ENCODE results near the gene CYP27C1.

CYP27C1 gene

GRCh38 chr2:127146071-127146725 is 73.9 kb downstream of the CYP27C1 start:
- DNase-seq: no peak

DNA sequence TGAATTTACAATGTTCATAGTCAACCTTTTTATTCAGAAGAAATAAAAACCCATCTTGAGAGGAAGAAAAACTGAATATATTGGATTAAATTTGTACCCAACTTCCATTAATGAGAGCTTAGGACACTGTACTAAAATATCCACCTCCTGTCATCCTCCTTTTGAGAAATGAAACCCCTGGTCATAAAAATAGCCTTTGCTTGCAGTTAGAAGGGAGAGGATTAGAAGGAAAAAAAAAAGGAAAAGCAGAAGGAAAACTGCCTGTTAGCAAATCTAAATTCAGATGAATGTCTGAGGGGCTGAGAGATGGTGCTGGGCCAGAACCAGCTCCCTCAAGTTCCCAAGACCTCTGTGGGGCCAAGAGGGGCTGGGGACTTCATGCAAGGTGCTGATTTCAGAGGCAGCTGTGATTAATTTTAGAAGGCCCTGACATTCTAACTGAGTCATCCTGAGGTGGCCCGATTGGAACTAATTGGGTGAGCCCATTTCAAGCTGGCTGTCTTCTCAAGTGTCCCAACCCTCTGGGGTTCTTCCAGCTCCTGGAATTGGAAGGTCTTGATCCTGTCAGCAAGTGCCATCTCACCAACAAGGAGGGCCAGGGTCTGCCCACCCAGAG is 74.7 kb downstream of the CYP27C1 start:
- no peak for DNase-seq

DNA sequence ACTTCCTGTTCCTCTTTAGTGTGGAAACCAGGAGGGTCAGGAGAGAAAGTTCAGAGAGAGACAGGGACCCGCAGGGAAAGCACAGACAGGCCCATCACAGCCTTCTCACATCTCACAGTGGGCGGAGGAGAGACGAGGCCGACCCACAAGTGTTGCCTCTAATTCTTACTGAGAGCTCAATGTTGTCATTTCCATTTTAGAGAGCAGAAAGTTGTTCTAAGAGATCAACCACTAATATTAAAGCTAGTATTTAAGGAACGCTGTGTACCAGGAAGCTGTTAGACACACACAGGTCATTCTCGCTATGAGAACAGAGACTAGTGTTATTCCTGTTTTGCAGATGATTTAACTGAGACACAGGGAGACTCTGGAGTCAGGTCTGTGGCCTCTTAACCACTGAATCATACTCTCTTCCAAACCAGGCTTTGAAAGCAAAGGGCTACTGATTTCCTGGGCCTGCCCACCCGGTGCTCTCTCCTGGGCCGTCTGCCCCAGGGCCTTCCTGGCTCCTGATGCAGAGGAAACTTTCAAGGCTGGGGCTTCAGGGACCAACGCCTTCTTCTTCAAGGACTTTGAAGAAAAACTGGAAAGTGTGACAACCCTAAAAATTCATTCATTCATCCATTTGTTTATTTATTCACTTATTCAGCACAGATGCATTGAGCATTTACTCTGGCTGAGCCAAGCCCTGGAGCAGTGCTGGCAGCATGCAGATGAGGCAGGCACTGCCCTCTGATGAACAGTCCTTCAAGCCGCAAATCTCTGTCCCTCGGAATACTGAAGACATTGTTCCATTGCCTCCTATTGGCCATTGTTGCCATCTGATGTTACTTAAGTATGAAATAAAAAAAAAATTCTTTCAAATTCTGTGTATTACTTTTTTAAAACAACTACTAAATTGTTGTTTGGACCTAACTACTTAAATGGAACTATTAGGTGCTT is 76.0 kb downstream of the CYP27C1 start:
- DNase-seq: no peak

DNA sequence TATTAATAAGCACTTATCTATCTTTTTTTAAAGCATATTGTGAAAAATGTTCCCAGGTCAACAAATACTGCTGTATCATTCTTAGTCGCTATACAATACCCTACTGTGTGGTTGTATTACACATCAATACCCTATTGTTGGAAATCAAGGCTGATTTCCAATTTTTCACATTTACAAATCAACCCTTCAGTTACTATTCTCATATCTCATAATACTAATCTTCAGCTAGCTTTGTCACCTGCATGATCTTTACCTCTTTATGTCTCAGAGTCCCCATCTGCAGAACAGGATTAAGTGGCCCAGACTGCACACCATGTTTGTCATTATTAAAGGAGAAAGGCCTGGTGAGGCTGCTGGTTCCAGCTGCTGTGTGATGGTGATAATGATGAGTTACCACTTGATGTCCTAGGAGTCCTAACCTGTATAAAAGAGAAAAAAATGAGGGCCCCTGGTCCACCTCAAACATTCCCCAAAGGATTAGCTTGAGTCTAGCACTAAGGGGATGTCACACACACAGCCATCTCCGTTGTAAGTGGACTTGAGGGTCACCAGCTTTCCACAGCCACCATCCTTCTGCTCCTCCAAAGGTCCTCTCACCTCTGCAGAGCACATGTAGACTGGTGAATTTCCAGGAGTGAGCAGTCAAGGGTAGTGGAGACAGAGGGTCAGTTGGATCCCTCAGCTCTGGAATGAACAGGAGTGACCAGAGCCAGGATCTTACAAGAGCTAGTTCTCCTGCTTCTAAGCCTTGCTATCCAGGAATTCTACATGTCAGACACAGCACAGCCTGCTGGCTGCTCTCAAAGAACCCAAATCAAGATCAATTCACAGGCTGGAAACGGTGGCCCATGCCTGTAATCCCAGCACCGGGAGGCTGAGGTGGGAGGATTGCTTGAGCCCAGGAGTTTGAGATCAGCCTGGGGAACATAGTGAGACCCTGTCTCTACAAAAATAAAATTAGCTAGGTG is 77.2 kb downstream of the CYP27C1 start:
- DNase-seq: no peak

- DNase-seq: no peak
Measured at GRCh38 chr2:127140538-127140937, 79.6 kb downstream of the CYP27C1 start.

DNA sequence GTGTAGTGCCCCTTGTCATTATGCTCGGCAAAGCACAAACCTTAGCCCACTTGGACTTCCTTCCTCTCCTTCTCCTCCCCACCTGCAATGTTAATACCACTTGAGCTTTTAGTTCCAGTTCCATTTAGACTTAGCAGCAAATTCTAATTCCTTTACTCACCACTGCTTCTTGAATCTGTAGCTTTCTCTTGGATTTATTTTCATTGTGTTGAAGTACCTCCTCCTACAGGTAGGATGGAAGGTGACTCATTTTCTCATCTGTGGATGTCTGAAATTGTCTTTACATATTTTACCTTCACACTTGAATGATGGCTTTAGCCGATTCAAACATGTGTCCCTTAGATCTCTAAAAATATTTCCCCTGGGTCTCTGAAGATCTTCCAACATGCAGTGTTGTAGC is 80.3 kb downstream of the CYP27C1 start:
- DNase-seq: no peak

- no peak for DNase-seq
Measured at GRCh38 chr2:127138281-127138680, 81.8 kb downstream of the CYP27C1 start.

GRCh38 chr2:127137741-127138140 is 82.4 kb downstream of the CYP27C1 start:
- DNase-seq: no peak

DNA sequence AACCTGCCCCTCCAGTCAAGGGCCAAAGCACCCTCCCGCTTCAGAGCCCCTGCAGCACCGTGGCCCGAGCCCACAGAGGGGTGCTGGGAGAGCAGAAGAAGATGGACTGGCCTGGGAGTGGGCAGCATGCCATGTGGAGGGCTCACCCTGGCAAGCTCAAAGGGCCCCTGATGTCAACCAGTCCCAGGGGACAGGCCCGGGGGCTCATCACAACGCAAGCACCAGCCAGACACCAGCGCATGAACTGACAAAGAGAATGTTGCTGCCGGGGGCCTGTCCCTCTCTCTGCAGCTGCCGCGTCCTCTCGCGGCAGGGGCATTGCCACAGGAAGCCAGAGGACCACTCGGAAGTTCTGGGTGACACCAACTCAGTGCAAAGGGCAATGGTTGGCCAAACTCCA is 82.9 kb downstream of the CYP27C1 start:
- no peak for DNase-seq

GRCh38 chr2:127134833-127135830 is 85.0 kb downstream of the CYP27C1 start:
- no peak for DNase-seq

DNA sequence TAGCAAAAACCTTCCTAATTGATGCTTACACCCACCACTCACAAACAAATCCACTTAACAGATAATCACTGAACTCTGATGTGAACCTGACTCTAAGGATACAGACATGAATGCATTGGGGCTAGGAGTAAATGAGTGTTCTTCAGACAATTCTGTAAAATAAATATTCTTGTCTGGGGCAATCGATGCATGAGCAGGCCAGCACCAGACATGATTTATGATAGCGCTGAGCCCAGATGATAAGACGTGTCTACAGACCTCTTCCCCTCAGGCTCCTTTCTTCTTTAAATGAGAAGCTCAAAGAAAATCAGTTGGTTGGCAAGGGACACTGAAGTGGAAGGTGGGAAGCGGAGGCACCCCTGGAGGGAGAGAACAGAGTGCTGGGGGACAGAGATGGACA is 85.9 kb downstream of the CYP27C1 start:
- no peak for DNase-seq

Measured in stimulated activated CD4-positive, alpha-beta T cell treated with anti-CD3 and anti-CD28 coated beads, Interleukin-4, amount 100 ng/mL, for 4 hours (primary cell).